Panc1 (cell line): ENCODE results near the gene UNC93B1. TPM values are rescaled to one million over a fixed set of nuclear protein-coding genes. Genes with fewer than 3 reads are reported as not detected.
"Not testable (repeated sequence)": the region's sequence is repeated elsewhere in the genome, so short reads cannot be mapped to it uniquely, and the experiment has no call there.

Experiments
- ATAC-seq: fragments of 200-7000 bp; cut with Tn5 transposase; 2 replicates; pipeline ENCODE4 v1.9.1; 2020; ENCODE audit warnings: mild to moderate bottlenecking, moderate library complexity
- BruUV-seq: library from RNA; stranded (reverse); fragments of 400-500 nt; replicated peaks from 2 replicates; lab custom pipeline; 2021; lab: Mats Ljungman, UMichigan
- CTCF ChIA-PET: fragments of 300-600 bp; sonication (Branson Sonifier 250); formaldehyde crosslinking; loops from one replicate; lab custom pipeline; 2022; ENCODE audit warnings: antibody characterized with exemption; lab: Charles Lee
- POLR2A ChIA-PET: fragments of 300-600 bp; sonication (Branson Sonifier 250); formaldehyde crosslinking; loops from one replicate; lab custom pipeline; 2022; ENCODE audit warnings: antibody characterized with exemption; lab: Charles Lee
- DNase-seq: peaks from one replicate; pipeline ENCODE4 v3.0.0-alpha.2; 2010; ENCODE audit warnings: low read depth, low spot score
- H3K27ac ChIP-seq: 2 replicates; pipeline ENCODE4 v1.5.1; 2011; ENCODE audit warnings: mild to moderate bottlenecking, low read length, inconsistent platforms
- H3K27me3 ChIP-seq: fragments of 200-500 bp; sonication (Bioruptor generic); 2 replicates; pipeline ENCODE4 v1.6.0; 2014; ENCODE audit warnings: low read length, inconsistent platforms; ENCODE audit not compliant: control insufficient read depth, insufficient read depth
- H3K36me3 ChIP-seq: fragments of 200-500 bp; sonication (Bioruptor generic); 2 replicates; pipeline ENCODE4 v1.5.1; 2014; ENCODE audit warnings: inconsistent platforms, mild to moderate bottlenecking, low read length, moderate library complexity; ENCODE audit not compliant: control insufficient read depth, insufficient read depth
- H3K4me1 ChIP-seq: 2 replicates; pipeline ENCODE4 v1.5.1; 2011; ENCODE audit warnings: inconsistent platforms, mild to moderate bottlenecking, low read length, moderate library complexity; ENCODE audit not compliant: control insufficient read depth, insufficient read depth
- H3K4me3 ChIP-seq, 2 experiments: 2 replicates each; pipeline ENCODE4 v1.5.1; 2011 to 2012; ENCODE audit warnings: low read depth in 2 of 2, low read length in 2 of 2, mild to moderate bottlenecking in 2 of 2, inconsistent platforms in 1 of 2, moderate library complexity in 1 of 2
- H3K9me3 ChIP-seq: fragments of 200-500 bp; sonication (Bioruptor generic); 2 replicates; pipeline ENCODE4 v1.5.1; 2014; ENCODE audit warnings: low read depth, mild to moderate bottlenecking, inconsistent platforms, low read length, moderate library complexity; ENCODE audit not compliant: control insufficient read depth, insufficient read depth
- in situ Hi-C: cut with HindIII; loops from 2 replicates; pipeline ENCODE4 v1.10.0; 2016; ENCODE audit warnings: low sequenced_read_pairs, low pct_unique_long_range_greater_than_20kb
- intact Hi-C: fragments of 100-400 bp; cut with micrococcal nuclease; formaldehyde crosslinking; loops from one replicate; pipeline ENCODE4 v1.10.0; 2022; ENCODE audit not compliant: unreplicated experiment
- microRNA-seq: library from miRNA; unstranded; fragments of <30 nt; microRNA quantifications from one replicate; pipeline ENCODE4 v1.1.0, GENCODE V29; 2020; ENCODE audit not compliant: unreplicated experiment
- total RNA-seq: library from RNA; stranded (reverse); gene quantifications from one replicate; pipeline ENCODE4 v1.2.1, GENCODE V29; 2021; ENCODE audit not compliant: unreplicated experiment
- TF ChIP-seq, protein P1 (sequence below): fragments of 450-650 bp; IDR thresholded peaks from 2 replicates; pipeline ENCODE4 v1.5.1; 2017; ENCODE audit warnings: mild to moderate bottlenecking

UNC93B1 gene
- total RNA-seq, 1 experiment from 2014 or later = 54.1 TPM

DNA sequence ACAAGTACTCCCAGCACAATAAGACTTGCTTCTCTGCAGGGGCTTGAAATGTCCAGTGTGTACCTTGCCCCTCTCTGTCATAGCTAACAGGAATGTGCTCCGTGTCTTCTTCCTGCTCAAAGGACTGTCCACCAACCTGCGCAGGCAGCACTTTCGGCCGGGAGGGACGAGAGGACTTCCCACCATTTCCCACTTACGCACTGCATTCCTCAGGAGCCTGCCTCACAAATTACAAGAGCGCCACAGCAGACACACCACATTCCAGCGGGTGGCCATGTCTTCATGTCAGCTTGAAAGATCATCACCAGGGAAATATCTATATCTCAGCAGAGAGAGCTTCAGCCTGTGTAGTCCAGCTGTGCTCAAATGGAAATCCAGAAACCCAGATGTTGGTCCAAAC is 53.2 kb downstream of the UNC93B1 start:
- H3K4me1 ChIP-seq, in situ Hi-C loops, DNase-seq, H3K4me3 ChIP-seq, H3K9me3 ChIP-seq, ATAC-seq, H3K36me3 ChIP-seq, CTCF ChIA-PET, POLR2A ChIA-PET, H3K27ac ChIP-seq, H3K27me3 ChIP-seq, BruUV-seq, intact Hi-C loops: not testable (repeated sequence)

DNA sequence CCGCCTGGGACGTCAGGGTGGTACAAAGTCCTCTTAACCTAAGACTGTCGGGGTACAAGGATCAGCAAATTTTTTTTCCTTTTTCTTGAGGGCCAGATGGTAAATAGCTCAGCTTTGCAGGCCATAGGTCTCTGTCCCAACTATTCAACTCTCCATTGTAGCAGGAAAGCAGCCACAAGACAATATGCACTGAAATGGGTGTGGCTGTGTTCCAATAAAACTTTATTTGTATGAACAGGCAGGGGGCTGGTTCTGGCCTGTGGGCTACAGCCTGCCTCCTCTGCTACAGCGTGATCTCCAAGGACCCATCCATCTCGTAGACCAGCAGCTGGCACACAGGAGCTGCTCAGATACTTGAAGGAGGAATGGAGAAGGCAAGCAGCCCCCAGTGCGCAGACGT is 56.1 kb downstream of the UNC93B1 start:
- H3K27me3 ChIP-seq, intact Hi-C loops, H3K36me3 ChIP-seq, BruUV-seq, H3K27ac ChIP-seq, ATAC-seq, POLR2A ChIA-PET, H3K4me1 ChIP-seq, H3K9me3 ChIP-seq, H3K4me3 ChIP-seq, in situ Hi-C loops, DNase-seq: not testable (repeated sequence)
- CTCF ChIA-PET = interaction anchor here (1.1 kb wide), 1 partner anchor 8 kb away, joined by 3 read pairs; no protein-coding TSS in a partner anchor

DNA sequence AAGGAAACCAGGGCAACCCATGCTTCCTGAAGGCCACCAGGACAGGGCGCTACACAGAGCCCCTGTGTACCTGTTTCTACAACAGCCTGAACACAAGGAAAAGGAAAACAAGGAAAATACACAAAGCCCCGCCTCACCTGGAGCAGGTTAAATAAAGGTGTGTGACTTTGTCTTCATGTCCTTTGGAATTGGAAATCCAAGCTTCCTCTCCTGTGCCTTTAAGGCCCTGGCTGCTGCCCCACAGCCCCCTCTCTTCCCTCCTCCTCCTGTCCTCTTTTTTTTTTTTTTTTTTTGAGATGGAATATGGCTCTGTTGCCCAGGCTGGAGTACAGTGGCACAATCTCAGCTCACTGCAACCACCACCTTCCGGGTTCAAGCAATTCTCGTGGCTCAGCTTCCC is 57.5 kb downstream of the UNC93B1 start:
- in situ Hi-C loops, BruUV-seq: not testable (repeated sequence)

DNA sequence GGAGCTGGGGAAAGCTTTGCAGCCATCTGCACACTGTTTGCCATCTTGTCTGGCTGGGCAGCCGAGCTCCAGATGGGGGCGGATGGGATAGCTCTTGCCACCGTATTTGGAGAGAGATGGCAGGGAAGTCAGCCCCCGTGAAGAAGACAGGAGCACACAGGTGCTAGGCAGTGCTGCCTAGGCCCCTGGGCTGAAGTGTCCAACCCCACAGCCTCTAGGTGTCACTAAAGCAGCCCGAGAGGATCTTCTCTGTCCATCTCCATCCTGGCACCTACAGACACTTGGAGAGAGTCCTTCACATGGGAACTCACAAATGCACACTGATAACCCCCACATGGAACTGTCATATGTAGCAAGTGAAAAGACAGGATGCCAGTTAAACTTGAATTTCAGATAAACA is 60.5 kb downstream of the UNC93B1 start:
- H3K36me3 ChIP-seq, in situ Hi-C loops, POLR2A ChIA-PET, H3K4me3 ChIP-seq, ATAC-seq, intact Hi-C loops, H3K27me3 ChIP-seq, BruUV-seq, CTCF ChIA-PET, DNase-seq, H3K4me1 ChIP-seq, H3K9me3 ChIP-seq, H3K27ac ChIP-seq: not testable (repeated sequence)
- TF ChIP-seq, protein P1, sequence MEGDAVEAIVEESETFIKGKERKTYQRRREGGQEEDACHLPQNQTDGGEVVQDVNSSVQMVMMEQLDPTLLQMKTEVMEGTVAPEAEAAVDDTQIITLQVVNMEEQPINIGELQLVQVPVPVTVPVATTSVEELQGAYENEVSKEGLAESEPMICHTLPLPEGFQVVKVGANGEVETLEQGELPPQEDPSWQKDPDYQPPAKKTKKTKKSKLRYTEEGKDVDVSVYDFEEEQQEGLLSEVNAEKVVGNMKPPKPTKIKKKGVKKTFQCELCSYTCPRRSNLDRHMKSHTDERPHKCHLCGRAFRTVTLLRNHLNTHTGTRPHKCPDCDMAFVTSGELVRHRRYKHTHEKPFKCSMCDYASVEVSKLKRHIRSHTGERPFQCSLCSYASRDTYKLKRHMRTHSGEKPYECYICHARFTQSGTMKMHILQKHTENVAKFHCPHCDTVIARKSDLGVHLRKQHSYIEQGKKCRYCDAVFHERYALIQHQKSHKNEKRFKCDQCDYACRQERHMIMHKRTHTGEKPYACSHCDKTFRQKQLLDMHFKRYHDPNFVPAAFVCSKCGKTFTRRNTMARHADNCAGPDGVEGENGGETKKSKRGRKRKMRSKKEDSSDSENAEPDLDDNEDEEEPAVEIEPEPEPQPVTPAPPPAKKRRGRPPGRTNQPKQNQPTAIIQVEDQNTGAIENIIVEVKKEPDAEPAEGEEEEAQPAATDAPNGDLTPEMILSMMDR = peak; percentile 67

More for the DNA sequence above, 57.5 kb downstream of the UNC93B1 start:
- H3K27ac ChIP-seq, H3K4me3 ChIP-seq, H3K4me1 ChIP-seq, H3K27me3 ChIP-seq, POLR2A ChIA-PET, H3K36me3 ChIP-seq, intact Hi-C loops, DNase-seq, H3K9me3 ChIP-seq, ATAC-seq, CTCF ChIA-PET: not testable (repeated sequence)

Small RNA genes within 50 kb of the gene (microRNA-seq; reads per million reads assigned to microRNA genes)
- gene MIR4691 = not detected
- gene MIR6753 = not detected
- 2.2 reads per million for gene MIR7113

Other genes with a start within 250 kb of the UNC93B1 start
- gene ALDH3B1, start 6.2 kb upstream of the UNC93B1 start, total RNA-seq = 18.3 TPM
- gene NDUFS8, start 26.6 kb upstream of the UNC93B1 start, total RNA-seq = 289 TPM
- gene TCIRG1, start 34.9 kb upstream of the UNC93B1 start, total RNA-seq = 158 TPM
- 136 TPM for gene CHKA, start 117.3 kb upstream of the UNC93B1 start, total RNA-seq
- gene KMT5B, start 209.2 kb upstream of the UNC93B1 start, total RNA-seq = 48.6 TPM